Activated naive CD4-positive, alpha-beta T cell treated with anti-CD3 and anti-CD28 coated beads, Interleukin-2, amount 50 U/mL, for 24 hours (primary cell): ENCODE data around the gene MECR.

Source experiments
- H3K27ac Mint-ChIP-seq: one replicate; pipeline ENCODE4 v1.8.0; 2021; ENCODE audit warnings: mild to moderate bottlenecking, mixed read lengths
- H3K27me3 Mint-ChIP-seq: one replicate; pipeline ENCODE4 v1.8.0; 2021; ENCODE audit warnings: mixed read lengths
- H3K36me3 Mint-ChIP-seq: one replicate; pipeline ENCODE4 v1.8.0; 2021; ENCODE audit warnings: mixed read lengths
- H3K4me1 Mint-ChIP-seq: one replicate; pipeline ENCODE4 v1.8.0; 2021; ENCODE audit warnings: mixed read lengths
- H3K4me3 Mint-ChIP-seq: one replicate; pipeline ENCODE4 v1.8.0; 2021; ENCODE audit warnings: mild to moderate bottlenecking, mixed read lengths
- H3K9me3 Mint-ChIP-seq: one replicate; pipeline ENCODE4 v1.8.0; 2021; ENCODE audit warnings: mixed read lengths

The MECR gene, protein sequence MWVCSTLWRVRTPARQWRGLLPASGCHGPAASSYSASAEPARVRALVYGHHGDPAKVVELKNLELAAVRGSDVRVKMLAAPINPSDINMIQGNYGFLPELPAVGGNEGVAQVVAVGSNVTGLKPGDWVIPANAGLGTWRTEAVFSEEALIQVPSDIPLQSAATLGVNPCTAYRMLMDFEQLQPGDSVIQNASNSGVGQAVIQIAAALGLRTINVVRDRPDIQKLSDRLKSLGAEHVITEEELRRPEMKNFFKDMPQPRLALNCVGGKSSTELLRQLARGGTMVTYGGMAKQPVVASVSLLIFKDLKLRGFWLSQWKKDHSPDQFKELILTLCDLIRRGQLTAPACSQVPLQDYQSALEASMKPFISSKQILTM

DNA sequence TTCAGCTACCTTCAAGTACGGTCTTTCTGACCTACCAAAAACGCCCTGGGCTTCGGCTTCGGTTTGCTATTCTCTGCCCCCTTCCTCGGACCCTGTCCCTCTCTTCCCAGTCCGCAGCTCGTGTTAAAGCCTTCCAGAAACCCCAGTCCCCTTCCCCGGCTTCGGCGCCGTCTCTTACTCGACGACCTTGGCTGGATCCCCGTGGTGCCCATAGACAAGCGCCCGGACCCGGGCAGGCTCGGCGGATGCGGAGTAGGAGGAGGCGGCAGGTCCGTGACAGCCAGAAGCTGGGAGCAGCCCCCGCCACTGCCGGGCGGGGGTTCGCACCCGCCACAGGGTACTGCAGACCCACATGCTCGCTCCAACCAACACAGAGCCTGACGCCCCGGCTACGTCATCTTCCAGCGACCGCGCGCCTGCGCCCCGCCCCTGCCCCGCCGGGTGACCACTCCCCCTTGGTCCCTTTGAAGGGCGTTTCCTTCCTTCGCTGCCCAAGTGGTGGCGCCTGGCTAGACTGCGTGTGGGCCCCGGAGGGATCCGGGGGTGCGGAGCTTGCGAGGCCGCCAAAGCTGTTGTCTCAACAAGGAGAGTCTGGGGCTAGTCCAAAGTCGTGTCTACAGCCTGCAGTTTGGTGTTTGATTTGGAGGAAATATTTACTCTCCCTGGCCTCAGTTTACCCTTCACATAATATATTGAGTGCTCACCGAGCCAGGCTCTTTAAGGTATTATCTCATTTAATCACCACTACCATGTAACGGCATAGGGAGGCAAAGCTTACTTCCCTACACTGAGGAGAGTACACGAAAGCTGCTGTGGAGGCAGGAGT, at the start of gene MECR:
Gene MECR (minus strand): TSS at position 382 of the 826 bp plus-strand sequence. CDS start 28 bp downstream, at position 354.
- Mint-ChIP-seq H3K4me1 (peaks cover 21% of the 10 kb centered on the region), H3K27ac (peak within 1 kb of the TSS; percentile 81), H3K36me3 (no peaks in the 10 kb centered on the region), H3K4me3 (peak within 1 kb of the TSS; percentile 94), H3K9me3 (no peaks in the 10 kb centered on the region), H3K27me3 (peaks cover under 1% of the 10 kb centered on the region)

DNA sequence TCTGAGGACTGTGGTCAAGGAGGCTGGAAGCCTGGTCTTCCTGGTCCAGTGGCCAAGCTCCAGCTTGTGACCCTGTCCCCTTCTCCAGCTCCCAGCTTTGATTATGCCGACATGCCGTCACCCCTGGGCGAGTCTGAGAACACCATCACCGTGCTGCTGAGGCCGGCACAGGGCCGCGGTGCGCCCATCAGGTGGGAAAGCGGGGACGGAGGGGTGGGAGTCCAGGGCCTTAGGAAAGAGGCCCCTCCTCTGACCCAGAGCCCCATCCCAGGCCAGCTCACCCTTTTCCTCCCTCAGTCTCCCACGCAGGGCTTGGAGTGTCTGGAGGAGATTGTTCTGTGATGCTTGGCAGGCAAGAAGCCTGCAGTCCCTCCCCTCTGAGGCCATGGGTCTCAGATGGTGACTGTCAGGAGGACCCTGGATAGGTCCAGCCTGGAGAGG, 49.2 kb upstream of the MECR start:
- Mint-ChIP-seq H3K4me1 (no peaks in the 10 kb centered on the region), H3K9me3 (no peaks in the 10 kb centered on the region), H3K27me3 (no peaks in the 10 kb centered on the region), H3K4me3 (no peak overlapping the region), H3K27ac (no peak overlapping the region), H3K36me3 (no peaks in the 10 kb centered on the region)

- Mint-ChIP-seq H3K9me3 (no peaks in the 10 kb centered on the region), H3K27ac (no peak overlapping the region), H3K27me3 (no peaks in the 10 kb centered on the region), H3K4me1 (no peaks in the 10 kb centered on the region), H3K4me3 (no peak overlapping the region), H3K36me3 (no peaks in the 10 kb centered on the region)
Observed at GRCh38 chr1:29279406-29279805, 48.7 kb upstream of the MECR start.

GRCh38 chr1:29278124-29278523, 47.4 kb upstream of the MECR start:
- no peaks in the 10 kb centered on the region for H3K36me3 Mint-ChIP-seq
- H3K27ac Mint-ChIP-seq, result no peak overlapping the region
- no peak overlapping the region for H3K4me3 Mint-ChIP-seq
- no peaks in the 10 kb centered on the region for H3K9me3 Mint-ChIP-seq
- H3K4me1 Mint-ChIP-seq, result no peaks in the 10 kb centered on the region
- peaks cover 2% of the 10 kb centered on the region for H3K27me3 Mint-ChIP-seq

DNA sequence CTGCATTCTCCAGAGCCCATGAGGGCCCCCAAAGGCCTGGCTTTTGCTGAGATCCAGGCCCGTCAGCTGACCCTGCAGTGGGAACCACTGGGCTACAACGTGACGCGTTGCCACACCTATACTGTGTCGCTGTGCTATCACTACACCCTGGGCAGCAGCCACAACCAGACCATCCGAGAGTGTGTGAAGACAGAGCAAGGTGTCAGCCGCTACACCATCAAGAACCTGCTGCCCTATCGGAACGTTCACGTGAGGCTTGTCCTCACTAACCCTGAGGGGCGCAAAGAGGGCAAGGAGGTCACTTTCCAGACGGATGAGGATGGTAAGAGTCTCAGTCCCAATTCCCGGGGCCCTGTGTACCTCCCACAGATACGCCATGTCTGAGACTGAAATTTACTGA, 44.7 kb upstream of the MECR start:
- Mint-ChIP-seq H3K27me3 (peaks cover 5% of the 10 kb centered on the region), H3K4me1 (no peaks in the 10 kb centered on the region), H3K4me3 (no peak overlapping the region), H3K27ac (no peak overlapping the region), H3K9me3 (no peaks in the 10 kb centered on the region), H3K36me3 (no peaks in the 10 kb centered on the region)

DNA sequence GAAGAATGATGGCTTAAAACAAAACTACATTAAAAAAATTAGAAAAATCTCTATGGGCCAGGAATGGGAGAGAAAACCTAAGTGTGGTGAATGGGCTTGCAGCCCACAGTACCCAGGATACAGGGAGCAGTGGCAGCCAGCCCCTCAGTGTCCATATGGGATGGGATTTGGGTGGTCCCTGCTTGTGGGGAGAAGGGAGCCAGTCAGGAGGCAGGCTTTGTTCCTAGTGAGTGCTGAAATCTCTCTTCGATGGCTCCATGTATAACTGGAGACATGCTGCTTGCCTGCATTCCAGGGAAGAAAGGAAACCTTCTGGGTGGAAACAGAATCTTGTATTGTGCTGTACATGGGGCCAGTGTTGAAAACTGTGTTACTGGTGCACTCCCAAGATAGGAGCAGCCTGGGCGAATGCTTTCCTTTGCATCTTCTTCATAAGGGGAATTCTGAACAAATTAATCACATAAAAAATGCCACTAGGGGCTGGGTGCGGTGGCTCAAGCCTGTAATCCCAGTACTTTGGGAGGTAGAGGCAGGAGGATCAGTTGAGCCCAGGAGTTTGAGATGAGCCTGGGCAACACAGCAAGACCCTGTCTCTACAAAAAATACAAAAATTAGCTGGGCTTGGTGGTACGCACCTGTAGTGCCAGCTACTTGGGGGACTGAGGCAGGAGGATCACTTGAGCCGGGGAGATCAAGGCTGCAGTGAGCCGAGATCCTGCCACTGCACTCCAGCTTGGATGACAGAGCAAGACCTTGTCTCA, 41.6 kb upstream of the MECR start:
- H3K9me3 Mint-ChIP-seq, result no peaks in the 10 kb centered on the region
- no peak overlapping the region for H3K4me3 Mint-ChIP-seq
- H3K4me1 Mint-ChIP-seq, result no peaks in the 10 kb centered on the region
- H3K27ac Mint-ChIP-seq, result no peak overlapping the region
- peaks cover 21% of the 10 kb centered on the region for H3K27me3 Mint-ChIP-seq
- no peaks in the 10 kb centered on the region for H3K36me3 Mint-ChIP-seq

GRCh38 chr1:29271724-29272123, 41.0 kb upstream of the MECR start:
- H3K4me1 Mint-ChIP-seq, result no peaks in the 10 kb centered on the region
- H3K36me3 Mint-ChIP-seq, result no peaks in the 10 kb centered on the region
- H3K4me3 Mint-ChIP-seq, result no peak overlapping the region
- no peak overlapping the region for H3K27ac Mint-ChIP-seq
- peaks cover 26% of the 10 kb centered on the region for H3K27me3 Mint-ChIP-seq
- H3K9me3 Mint-ChIP-seq, result no peaks in the 10 kb centered on the region

DNA sequence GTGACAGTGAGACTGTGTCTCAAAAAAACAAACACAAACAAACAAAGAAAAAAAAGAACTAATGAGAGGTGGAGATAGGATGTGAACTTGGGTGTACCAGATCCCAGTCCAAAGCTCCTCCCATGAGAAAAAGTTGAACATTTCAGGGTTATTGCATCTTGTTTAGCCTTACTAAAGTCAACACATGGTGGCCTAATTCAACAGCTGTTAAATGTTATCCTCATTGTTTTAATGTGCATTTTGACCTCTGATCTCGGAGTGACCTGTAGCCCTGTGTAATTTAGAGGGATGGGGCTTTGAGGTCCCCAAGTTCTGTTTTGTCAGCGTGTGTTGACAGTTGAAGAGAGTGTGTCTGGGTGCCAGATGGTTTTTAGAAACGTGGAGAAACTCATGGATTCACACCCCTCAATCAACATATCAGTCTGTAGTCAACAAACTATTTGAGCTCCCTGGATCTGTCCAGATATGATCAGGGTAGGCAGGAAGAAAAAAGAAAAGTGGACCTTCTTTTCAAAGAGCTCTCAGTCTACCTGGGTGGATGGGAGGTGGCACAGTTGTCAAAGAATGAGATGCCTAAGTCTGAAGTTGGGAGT, 40.3 kb upstream of the MECR start:
- Mint-ChIP-seq H3K27ac (peak overlapping the region; percentile 44), H3K27me3 (peaks cover 31% of the 10 kb centered on the region), H3K9me3 (no peaks in the 10 kb centered on the region), H3K4me3 (no peak overlapping the region), H3K4me1 (no peaks in the 10 kb centered on the region), H3K36me3 (no peaks in the 10 kb centered on the region)

- Mint-ChIP-seq H3K36me3 (no peaks in the 10 kb centered on the region), H3K27ac (no peak overlapping the region), H3K27me3 (peaks cover 31% of the 10 kb centered on the region), H3K4me3 (no peak overlapping the region), H3K4me1 (no peaks in the 10 kb centered on the region), H3K9me3 (no peaks in the 10 kb centered on the region)
Observed at GRCh38 chr1:29269382-29269781, 38.6 kb upstream of the MECR start.

- no peaks in the 10 kb centered on the region for H3K36me3 Mint-ChIP-seq
- no peak overlapping the region for H3K4me3 Mint-ChIP-seq
- no peak overlapping the region for H3K27ac Mint-ChIP-seq
- no peaks in the 10 kb centered on the region for H3K9me3 Mint-ChIP-seq
- peaks cover 35% of the 10 kb centered on the region for H3K27me3 Mint-ChIP-seq
- no peaks in the 10 kb centered on the region for H3K4me1 Mint-ChIP-seq
Observed at GRCh38 chr1:29267321-29268070, 36.8 kb upstream of the MECR start.

DNA sequence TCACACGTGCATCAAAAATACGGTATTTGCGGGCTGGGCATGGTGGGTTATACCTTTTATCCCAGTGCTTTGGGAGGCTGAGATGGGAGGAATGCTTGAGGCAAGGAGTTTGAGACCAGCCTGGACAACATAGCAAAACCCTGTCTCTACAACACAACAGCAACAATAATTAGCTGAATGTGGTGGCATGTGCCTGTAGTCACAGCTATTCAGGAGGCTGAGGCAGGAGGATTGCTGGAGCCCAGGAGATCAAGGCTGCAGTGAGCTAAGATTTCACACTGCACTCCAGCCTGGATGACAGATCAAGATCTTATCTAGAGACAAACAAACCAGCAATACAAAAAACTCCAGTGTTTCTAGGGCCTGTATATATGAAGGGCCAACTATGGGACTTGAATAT, 36.2 kb upstream of the MECR start:
- no peaks in the 10 kb centered on the region for H3K4me1 Mint-ChIP-seq
- no peaks in the 10 kb centered on the region for H3K36me3 Mint-ChIP-seq
- H3K27me3 Mint-ChIP-seq, result peaks cover 36% of the 10 kb centered on the region
- no peak overlapping the region for H3K27ac Mint-ChIP-seq
- no peak overlapping the region for H3K4me3 Mint-ChIP-seq
- no peaks in the 10 kb centered on the region for H3K9me3 Mint-ChIP-seq

- peaks cover 3% of the 10 kb centered on the region for H3K4me1 Mint-ChIP-seq
- no peaks in the 10 kb centered on the region for H3K9me3 Mint-ChIP-seq
- no peak overlapping the region for H3K4me3 Mint-ChIP-seq
- H3K36me3 Mint-ChIP-seq, result no peaks in the 10 kb centered on the region
- H3K27me3 Mint-ChIP-seq, result peaks cover 46% of the 10 kb centered on the region
- no peak overlapping the region for H3K27ac Mint-ChIP-seq
Observed at GRCh38 chr1:29264773-29265389, 34.1 kb upstream of the MECR start.

DNA sequence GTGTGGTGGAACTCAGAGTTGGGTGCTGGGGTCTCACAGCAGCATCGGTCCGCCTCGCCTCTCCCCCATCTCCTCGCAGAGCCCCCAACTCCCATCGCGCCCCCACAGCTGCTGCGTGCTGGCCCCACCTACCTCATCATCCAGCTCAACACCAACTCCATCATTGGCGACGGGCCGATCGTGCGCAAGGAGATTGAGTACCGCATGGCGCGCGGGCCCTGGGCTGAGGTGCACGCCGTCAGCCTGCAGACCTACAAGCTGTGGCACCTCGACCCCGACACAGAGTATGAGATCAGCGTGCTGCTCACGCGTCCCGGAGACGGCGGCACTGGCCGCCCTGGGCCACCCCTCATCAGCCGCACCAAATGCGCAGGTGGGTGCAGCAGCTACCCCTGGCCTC, 29.8 kb upstream of the MECR start:
- Mint-ChIP-seq H3K9me3 (no peaks in the 10 kb centered on the region), H3K4me3 (peak overlapping the region; percentile 75), H3K4me1 (peaks cover 3% of the 10 kb centered on the region), H3K27me3 (peaks cover 25% of the 10 kb centered on the region), H3K27ac (no peak overlapping the region), H3K36me3 (no peaks in the 10 kb centered on the region)

- Mint-ChIP-seq H3K4me3 (peak overlapping the region; percentile 75), H3K9me3 (no peaks in the 10 kb centered on the region), H3K4me1 (peaks cover 3% of the 10 kb centered on the region), H3K27ac (no peak overlapping the region), H3K27me3 (peaks cover 25% of the 10 kb centered on the region), H3K36me3 (no peaks in the 10 kb centered on the region)
Observed at GRCh38 chr1:29259802-29260441, 29.2 kb upstream of the MECR start.
